ENCODE measurements around the gene ZFP30.
"Not testable (repeated sequence)": the region's sequence is repeated elsewhere in the genome, so short reads cannot be mapped to it uniquely, and the experiment has no call there.

ZFP30 gene

GRCh38 chr19:37692956-37693620 lies 37.8 kb upstream of the ZFP30 start:
- H3K36me3 ChIP-seq (ENCODE audit: control insufficient read depth, insufficient read depth, low read length), result no peaks in the 10 kb centered on the region
- no peaks in the 10 kb centered on the region for H3K4me1 ChIP-seq
- H3K79me2 ChIP-seq, result no peaks in the 10 kb centered on the region
- H3K9me3 ChIP-seq (ENCODE audit: control insufficient read depth, low read length), result no peaks in the 10 kb centered on the region
- no peak overlapping the region for H3K9ac ChIP-seq
- H3K4me3 ChIP-seq (ENCODE audit: low read depth, low read length), result no peak overlapping the region
- H2AFZ ChIP-seq, result no peak overlapping the region
- TF ChIP-seq CTCF (IDR thresholded peaks at IDR 0.05), result no peak
- H3K27me3 ChIP-seq (ENCODE audit: control insufficient read depth, insufficient read depth, low read length), result no peaks in the 10 kb centered on the region
- H3K27ac ChIP-seq, result no peak overlapping the region
- H3K4me2 ChIP-seq (ENCODE audit: low read length), result no peak overlapping the region

GRCh38 chr19:37691881-37692504 lies 36.7 kb upstream of the ZFP30 start:
- peak overlapping the region; percentile 98 for H3K4me2 ChIP-seq (ENCODE audit: low read length)
- H3K4me1 ChIP-seq, result no peaks in the 10 kb centered on the region
- no peaks in the 10 kb centered on the region for H3K9me3 ChIP-seq (ENCODE audit: control insufficient read depth, low read length)
- H3K9ac ChIP-seq, result no peak overlapping the region
- H3K4me3 ChIP-seq (ENCODE audit: low read depth, low read length), result peak overlapping the region; percentile 91
- H3K27me3 ChIP-seq (ENCODE audit: control insufficient read depth, insufficient read depth, low read length), result no peaks in the 10 kb centered on the region
- H3K36me3 ChIP-seq (ENCODE audit: control insufficient read depth, insufficient read depth, low read length), result no peaks in the 10 kb centered on the region
- peak overlapping the region; percentile 33 for H3K27ac ChIP-seq
- H3K79me2 ChIP-seq, result no peaks in the 10 kb centered on the region
- H2AFZ ChIP-seq, result peak overlapping the region; percentile 50
- TF ChIP-seq CTCF (IDR thresholded peaks at IDR 0.05), result no peak

GRCh38 chr19:37683520-37683919 lies 28.3 kb upstream of the ZFP30 start:
- Histone ChIP-seq H3K36me3 (ENCODE audit: control insufficient read depth, insufficient read depth, low read length) (no peaks in the 10 kb centered on the region), H3K27ac (no peak overlapping the region), H3K79me2 (no peaks in the 10 kb centered on the region), H3K4me3 (ENCODE audit: low read depth, low read length) (no peak overlapping the region), H3K27me3 (ENCODE audit: control insufficient read depth, insufficient read depth, low read length) (no peaks in the 10 kb centered on the region), H3K4me1 (no peaks in the 10 kb centered on the region), H3K9ac (no peak overlapping the region), H3K9me3 (ENCODE audit: control insufficient read depth, low read length) (no peaks in the 10 kb centered on the region), H3K4me2 (ENCODE audit: low read length) (no peak overlapping the region), H2AFZ (no peak overlapping the region)
- no peak for TF ChIP-seq CTCF (IDR thresholded peaks at IDR 0.05)

GRCh38 chr19:37669450-37669914 lies 14.2 kb upstream of the ZFP30 start:
- Histone ChIP-seq H3K27ac (no peak overlapping the region), H3K9me3 (ENCODE audit: control insufficient read depth, low read length) (peaks cover 15% of the 10 kb centered on the region), H3K9ac (no peak overlapping the region), H3K4me2 (ENCODE audit: low read length) (no peak overlapping the region), H3K4me1 (no peaks in the 10 kb centered on the region), H3K4me3 (ENCODE audit: low read depth, low read length) (no peak overlapping the region), H2AFZ (no peak overlapping the region), H3K79me2 (no peaks in the 10 kb centered on the region), H3K27me3 (ENCODE audit: control insufficient read depth, insufficient read depth, low read length) (no peaks in the 10 kb centered on the region), H3K36me3 (ENCODE audit: control insufficient read depth, insufficient read depth, low read length) (peaks cover 3% of the 10 kb centered on the region)
- TF ChIP-seq CTCF (IDR thresholded peaks at IDR 0.05), result no peak

- not testable (repeated sequence) for H3K36me3 ChIP-seq (ENCODE audit: control insufficient read depth, insufficient read depth, low read length); H3K4me2 ChIP-seq (ENCODE audit: low read length); H3K27me3 ChIP-seq (ENCODE audit: control insufficient read depth, insufficient read depth, low read length); H3K79me2 ChIP-seq; H3K4me1 ChIP-seq; H3K9ac ChIP-seq; H3K27ac ChIP-seq; H2AFZ ChIP-seq; H3K4me3 ChIP-seq (ENCODE audit: low read depth, low read length); H3K9me3 ChIP-seq (ENCODE audit: control insufficient read depth, low read length)
Observed at GRCh38 chr19:37657157-37657556, 1.9 kb upstream of the ZFP30 start.
